ENCODE measurements around the gene PLA2G3.

Gene PLA2G3

GRCh38 chr22:31170971-31171370, 30.7 kb upstream of the PLA2G3 start:
- H3K4me1 ChIP-seq (ENCODE audit: insufficient read depth, low read length, poor library complexity, severe bottlenecking), result peaks cover 5% of the 10 kb centered on the region
- no peaks in the 10 kb centered on the region for H3K9me2 ChIP-seq (replicated peaks; ENCODE audit: low read depth, low read length)
- H3F3A ChIP-seq (ENCODE audit: low read depth), result no peaks in the 10 kb centered on the region
- TF ChIP-seq CTCF (conservative IDR thresholded peaks at IDR 0.05; ENCODE audit: low read length) (no peak), EZH2phosphoT487 (IDR thresholded peaks at IDR 0.05; ENCODE audit: borderline replicate concordance) (no peak)
- H3K9ac ChIP-seq (ENCODE audit: low read depth, low read length, poor library complexity, severe bottlenecking), result no peak overlapping the region
- no peaks in the 10 kb centered on the region for H4K20me1 ChIP-seq (ENCODE audit: insufficient read depth, low read length, poor library complexity, severe bottlenecking)
- no peaks in the 10 kb centered on the region for H3K36me3 ChIP-seq (ENCODE audit: insufficient read depth, low read length)
- H3K27me3 ChIP-seq (ENCODE audit: insufficient read depth, low read length, poor library complexity, severe bottlenecking), result no peaks in the 10 kb centered on the region
- peaks cover 10% of the 10 kb centered on the region; the same call in 1 of the 2 replicates for H3K79me2 ChIP-seq (ENCODE audit: insufficient read depth, low read length)
- H3K4me2 ChIP-seq (ENCODE audit: low read depth, low read length, poor library complexity, severe bottlenecking), result no peak overlapping the region
- no peaks in the 10 kb centered on the region for H3K9me3 ChIP-seq (ENCODE audit: insufficient read depth, low read depth, low read length)
- no peak overlapping the region for H3K4me3 ChIP-seq (ENCODE audit: low read length, poor library complexity, severe bottlenecking)
- no peak overlapping the region for H2AFZ ChIP-seq (ENCODE audit: low read length)

DNA sequence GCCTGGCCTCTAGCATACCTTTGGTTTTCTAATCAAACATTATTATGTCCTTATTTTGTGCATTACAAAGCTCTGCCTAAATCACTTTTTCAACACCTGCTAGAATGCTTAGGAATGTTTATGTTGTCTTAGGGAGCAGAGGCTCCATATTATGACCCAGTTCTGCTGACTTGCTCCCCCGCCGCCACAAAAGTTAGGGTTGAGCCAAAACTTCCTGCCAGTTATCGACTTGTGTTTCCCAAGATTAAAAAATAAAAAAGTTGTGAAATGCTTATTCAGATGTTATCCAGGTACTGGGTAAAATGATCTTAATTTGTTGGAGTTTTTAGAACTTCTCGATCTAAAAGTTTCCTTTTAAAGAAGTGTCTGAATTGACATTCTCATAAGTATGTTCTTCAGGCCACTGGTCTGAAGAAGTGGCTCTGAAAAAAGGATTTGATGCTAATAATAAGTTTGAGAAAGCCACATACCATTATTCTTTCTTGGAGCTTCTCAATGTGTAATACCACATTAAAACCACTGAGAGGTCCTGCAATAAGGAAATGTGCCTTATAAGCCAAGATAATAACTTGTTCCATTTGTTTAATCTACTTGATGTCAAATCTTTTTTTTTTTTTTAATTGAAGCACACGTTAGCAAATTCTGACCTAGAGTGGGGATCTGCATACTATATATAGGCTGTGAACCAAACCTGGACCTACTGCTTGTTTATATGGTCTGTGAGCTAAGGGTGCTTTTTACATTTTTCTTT, 21.9 kb upstream of the PLA2G3 start:
- Histone ChIP-seq H3K9ac (ENCODE audit: low read depth, low read length, poor library complexity, severe bottlenecking) (peak overlapping the region; percentile 79), H3K4me3 (ENCODE audit: low read length, poor library complexity, severe bottlenecking) (peak overlapping the region; percentile 78), H3K4me2 (ENCODE audit: low read depth, low read length, poor library complexity, severe bottlenecking) (peak overlapping the region; percentile 93), H3K9me3 (ENCODE audit: insufficient read depth, low read depth, low read length) (no peaks in the 10 kb centered on the region), H3K79me2 (ENCODE audit: insufficient read depth, low read length) (peaks cover 23% of the 10 kb centered on the region), H3K36me3 (ENCODE audit: insufficient read depth, low read length) (no peaks in the 10 kb centered on the region), H3F3A (ENCODE audit: low read depth) (no peaks in the 10 kb centered on the region), H3K9me2 (replicated peaks; ENCODE audit: low read depth, low read length) (no peaks in the 10 kb centered on the region), H4K20me1 (ENCODE audit: insufficient read depth, low read length, poor library complexity, severe bottlenecking) (no peaks in the 10 kb centered on the region), H3K4me1 (ENCODE audit: insufficient read depth, low read length, poor library complexity, severe bottlenecking) (peaks cover 19% of the 10 kb centered on the region), H3K27me3 (ENCODE audit: insufficient read depth, low read length, poor library complexity, severe bottlenecking) (peaks cover 23% of the 10 kb centered on the region), H2AFZ (ENCODE audit: low read length) (no peak overlapping the region)
- no peak for TF ChIP-seq EZH2phosphoT487 (IDR thresholded peaks at IDR 0.05; ENCODE audit: borderline replicate concordance)
- peak; percentile 13; the same call in 1 of the 2 replicates for TF ChIP-seq CTCF (conservative IDR thresholded peaks at IDR 0.05; ENCODE audit: low read length)

DNA sequence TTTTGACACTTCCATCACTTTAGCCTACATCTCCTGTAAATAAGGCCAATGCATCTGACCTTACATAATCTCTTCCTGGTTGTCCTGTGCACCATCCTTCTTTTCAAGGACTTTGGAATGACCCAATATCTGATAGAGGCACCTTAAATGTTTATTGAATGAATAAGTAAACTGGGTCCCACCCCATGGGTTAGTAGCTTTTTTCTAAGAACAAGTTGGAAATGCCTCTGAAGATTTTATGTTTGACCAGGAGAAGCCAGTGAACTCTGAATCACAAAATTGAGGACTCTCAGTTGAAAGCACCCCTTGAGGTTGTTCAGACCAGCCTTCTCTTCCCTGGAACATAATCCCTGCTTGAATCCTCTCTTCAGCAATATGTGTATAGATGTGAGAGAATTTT, 21.1 kb upstream of the PLA2G3 start:
- H2AFZ ChIP-seq (ENCODE audit: low read length), result no peak overlapping the region
- no peaks in the 10 kb centered on the region for H3F3A ChIP-seq (ENCODE audit: low read depth)
- H3K4me3 ChIP-seq (ENCODE audit: low read length, poor library complexity, severe bottlenecking), result peak overlapping the region; percentile 78
- H3K36me3 ChIP-seq (ENCODE audit: insufficient read depth, low read length), result no peaks in the 10 kb centered on the region
- peak overlapping the region; percentile 93 for H3K4me2 ChIP-seq (ENCODE audit: low read depth, low read length, poor library complexity, severe bottlenecking)
- peaks cover 23% of the 10 kb centered on the region for H3K79me2 ChIP-seq (ENCODE audit: insufficient read depth, low read length)
- H4K20me1 ChIP-seq (ENCODE audit: insufficient read depth, low read length, poor library complexity, severe bottlenecking), result no peaks in the 10 kb centered on the region
- H3K27me3 ChIP-seq (ENCODE audit: insufficient read depth, low read length, poor library complexity, severe bottlenecking), result peaks cover 31% of the 10 kb centered on the region
- H3K9me3 ChIP-seq (ENCODE audit: insufficient read depth, low read depth, low read length), result no peaks in the 10 kb centered on the region
- H3K9ac ChIP-seq (ENCODE audit: low read depth, low read length, poor library complexity, severe bottlenecking), result peak overlapping the region; percentile 79
- peaks cover 19% of the 10 kb centered on the region for H3K4me1 ChIP-seq (ENCODE audit: insufficient read depth, low read length, poor library complexity, severe bottlenecking)
- TF ChIP-seq CTCF (conservative IDR thresholded peaks at IDR 0.05; ENCODE audit: low read length) (no peak), EZH2phosphoT487 (IDR thresholded peaks at IDR 0.05; ENCODE audit: borderline replicate concordance) (no peak)
- no peaks in the 10 kb centered on the region for H3K9me2 ChIP-seq (replicated peaks; ENCODE audit: low read depth, low read length)
